ENCODE data around the gene PACRG.
"Not testable (repeated sequence)": the region's sequence is repeated elsewhere in the genome, so short reads cannot be mapped to it uniquely, and the experiment has no call there.

The PACRG gene

GRCh38 chr6:163300838-163301237, 573.1 kb downstream of the PACRG start:
- no peak for DNase-seq

- no peak for DNase-seq
Measured at GRCh38 chr6:163301726-163302635, 574.2 kb downstream of the PACRG start.

- DNase-seq, result no peak
Measured at GRCh38 chr6:163302747-163303146, 575.0 kb downstream of the PACRG start.

GRCh38 chr6:163306000-163306399, 578.2 kb downstream of the PACRG start:
- DNase-seq, result no peak

GRCh38 chr6:163308629-163309440, 581.1 kb downstream of the PACRG start:
- no peak for DNase-seq

DNA sequence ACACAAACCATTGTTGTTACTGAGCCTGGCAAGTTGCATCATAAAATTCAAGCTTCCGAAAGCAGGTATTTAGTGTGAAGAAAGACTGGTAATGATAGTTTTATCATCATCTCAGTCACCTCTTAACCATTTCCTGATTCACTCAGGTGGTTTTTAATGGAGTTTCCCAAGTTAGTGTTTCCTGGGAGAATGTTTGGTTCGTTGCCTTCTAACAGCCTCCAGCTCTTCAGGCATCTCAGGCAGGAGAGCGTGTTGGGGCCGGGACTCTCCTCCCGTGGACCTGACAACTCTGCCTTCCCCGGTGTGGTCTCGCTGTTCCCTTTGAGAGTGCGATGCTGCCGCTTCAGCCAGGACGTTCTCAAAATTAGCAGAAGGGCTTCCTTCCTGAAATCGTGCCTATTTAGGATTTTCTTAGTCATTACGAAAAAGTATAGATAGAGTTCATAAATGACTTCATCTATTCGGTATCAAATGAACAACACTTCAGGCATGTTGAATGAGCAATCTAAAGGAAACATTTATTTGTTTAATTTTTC, 581.8 kb downstream of the PACRG start:
- DNase-seq, result no peak

- no peak for DNase-seq
Measured at GRCh38 chr6:163310096-163310972, 582.6 kb downstream of the PACRG start.

GRCh38 chr6:163310973-163311383, 583.2 kb downstream of the PACRG start:
- DNase-seq, result no peak

GRCh38 chr6:163311830-163312229, 584.1 kb downstream of the PACRG start:
- DNase-seq, result peak; percentile 33 to 61 (median 60)

DNA sequence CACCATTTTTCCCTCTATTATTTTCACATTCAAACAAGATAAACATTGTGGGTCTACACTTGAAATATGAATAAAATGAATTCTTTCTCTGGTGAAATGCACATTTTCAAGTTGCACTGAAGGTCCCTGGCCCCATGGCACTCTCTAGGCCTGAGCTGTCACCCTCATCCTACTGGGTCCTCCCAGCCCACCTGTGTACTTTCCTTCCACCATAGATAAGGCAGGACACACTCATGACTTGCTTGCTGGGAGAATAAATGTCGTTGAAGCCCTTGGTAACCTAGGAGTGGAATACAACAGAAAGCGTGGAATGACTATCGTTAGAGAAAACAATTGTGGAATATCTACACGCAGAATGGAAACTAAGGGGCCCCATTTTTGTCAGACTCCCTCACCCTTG, 585.8 kb downstream of the PACRG start:
- DNase-seq, result no peak

GRCh38 chr6:163313981-163314380, 586.2 kb downstream of the PACRG start:
- DNase-seq, result no peak

DNA sequence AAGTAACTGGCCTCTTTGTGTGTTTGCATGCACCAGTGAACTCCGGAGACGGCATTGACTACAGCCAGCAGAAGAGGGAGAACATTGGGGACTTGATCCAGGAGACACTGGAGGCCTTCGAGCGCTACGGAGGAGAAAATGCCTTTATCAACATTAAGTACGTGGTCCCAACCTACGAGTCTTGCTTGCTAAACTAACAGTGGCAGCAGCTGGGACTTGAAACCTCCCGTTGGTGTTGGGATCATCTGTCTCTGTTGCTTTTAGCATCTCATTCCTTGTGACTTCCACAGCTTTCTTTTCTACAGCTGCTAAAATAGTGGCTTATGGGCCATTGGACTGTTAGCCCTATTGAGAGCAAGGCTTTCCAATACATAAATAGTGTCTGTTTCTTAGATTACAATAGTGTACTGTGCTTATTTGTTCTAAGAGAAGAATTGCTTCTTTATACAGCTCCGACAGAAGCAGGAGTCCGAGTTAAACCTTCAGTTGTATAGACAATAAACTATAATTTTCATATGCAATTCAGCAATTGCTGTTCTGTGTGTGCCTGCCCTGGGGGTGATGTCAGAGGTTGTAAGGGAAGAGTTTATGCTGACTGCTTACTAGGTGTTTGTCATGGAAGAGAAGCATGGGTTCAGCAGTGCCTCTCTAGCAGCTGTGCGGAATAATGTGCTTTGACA, 587.2 kb downstream of the PACRG start:
- DNase-seq, result no peak

GRCh38 chr6:163316866-163317495, 589.2 kb downstream of the PACRG start:
- DNase-seq, result not testable (repeated sequence)

DNA sequence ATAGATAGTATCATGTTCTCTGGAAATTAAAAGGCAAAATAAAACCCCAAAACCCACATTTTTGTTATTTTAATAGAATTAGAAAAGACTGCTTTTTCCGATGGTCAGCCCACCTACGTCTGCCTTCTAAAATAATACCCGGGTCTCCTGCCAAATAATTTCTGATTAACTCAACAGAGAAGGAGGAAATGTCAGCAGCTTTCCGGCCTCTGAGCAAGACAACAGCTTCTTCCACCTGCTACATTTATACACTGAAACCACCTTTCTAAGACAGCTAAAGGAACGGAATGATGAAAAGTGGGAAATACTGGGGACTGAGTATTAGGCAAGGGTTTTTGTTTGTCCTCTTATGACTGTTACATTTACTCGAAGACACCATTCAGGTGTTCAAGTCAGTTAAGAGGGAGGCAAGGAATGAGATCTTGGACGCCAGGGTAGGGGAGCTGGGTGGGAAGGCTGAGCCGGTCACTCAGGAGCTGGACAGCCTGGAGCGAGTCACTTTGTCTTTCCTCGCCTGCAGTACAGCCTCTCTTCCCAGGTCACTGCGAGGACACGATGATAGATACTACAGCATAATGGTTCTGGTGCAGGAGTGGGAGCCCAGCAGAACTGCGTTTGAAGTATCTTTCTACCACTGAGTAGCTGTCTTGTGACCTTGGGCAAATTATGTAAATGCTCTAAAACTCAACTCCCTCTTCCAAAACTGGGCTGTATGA, 590.5 kb downstream of the PACRG start:
- no peak for DNase-seq

- DNase-seq, result no peak
Measured at GRCh38 chr6:163319609-163320366, 592.0 kb downstream of the PACRG start.

GRCh38 chr6:163320402-163320801, 592.6 kb downstream of the PACRG start:
- DNase-seq, result no peak

- DNase-seq, result no peak
Measured at GRCh38 chr6:163320804-163321203, 593.0 kb downstream of the PACRG start.

DNA sequence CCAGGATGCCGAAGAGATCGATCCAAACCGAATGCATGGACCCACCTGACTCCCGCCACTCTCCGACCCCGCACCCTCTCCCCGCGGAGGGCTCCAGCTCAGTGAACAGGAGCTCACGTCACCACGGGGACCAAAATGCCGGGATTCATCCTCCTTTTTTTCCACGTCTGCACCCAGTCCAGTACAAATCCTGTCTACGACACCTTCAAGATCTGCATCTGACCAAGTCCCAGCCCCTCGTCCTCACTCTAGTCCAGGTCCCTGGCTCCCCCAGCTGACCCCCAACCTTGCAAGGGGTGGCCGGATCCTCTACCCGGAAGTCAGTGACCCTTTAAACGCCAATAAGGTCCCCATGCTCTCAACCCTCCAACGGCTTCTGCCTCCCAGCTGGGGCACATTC, 593.9 kb downstream of the PACRG start:
- DNase-seq, result no peak

GRCh38 chr6:163323274-163323673, 595.5 kb downstream of the PACRG start:
- no peak for DNase-seq

- no peak for DNase-seq
Measured at GRCh38 chr6:163323705-163324104, 595.9 kb downstream of the PACRG start.
